GM19035 (cell line): ENCODE results near the gene SLC8A1.

Source experiments
- ATAC-seq: cut with Tn5 transposase; IDR thresholded peaks from one replicate; pipeline ENCODE4 v1.9.1; 2021; ENCODE audit not compliant: unreplicated experiment

SLC8A1 gene

GRCh38 chr2:40317046-40317445 lies 134.8 kb downstream of the SLC8A1 start:
- ATAC-seq = no peak

GRCh38 chr2:40316620-40317019 lies 135.3 kb downstream of the SLC8A1 start:
- ATAC-seq = no peak

GRCh38 chr2:40315683-40316082 lies 136.2 kb downstream of the SLC8A1 start:
- no peak for ATAC-seq

GRCh38 chr2:40311026-40311425 lies 140.9 kb downstream of the SLC8A1 start:
- ATAC-seq = no peak

GRCh38 chr2:40310303-40310702 lies 141.6 kb downstream of the SLC8A1 start:
- ATAC-seq = no peak

- ATAC-seq = no peak
Observed at GRCh38 chr2:40304340-40304739, 147.6 kb downstream of the SLC8A1 start.

GRCh38 chr2:40303746-40304145 lies 148.1 kb downstream of the SLC8A1 start:
- ATAC-seq = no peak

- ATAC-seq = no peak
Observed at GRCh38 chr2:40302751-40303325, 149.1 kb downstream of the SLC8A1 start.

GRCh38 chr2:40300391-40300790 lies 151.5 kb downstream of the SLC8A1 start:
- no peak for ATAC-seq

- no peak for ATAC-seq
Observed at GRCh38 chr2:40299781-40300180, 152.1 kb downstream of the SLC8A1 start.

- ATAC-seq = no peak
Observed at GRCh38 chr2:40299173-40299572, 152.7 kb downstream of the SLC8A1 start.

GRCh38 chr2:40298026-40298425 lies 153.9 kb downstream of the SLC8A1 start:
- ATAC-seq = no peak

GRCh38 chr2:40292291-40292690 lies 159.6 kb downstream of the SLC8A1 start:
- no peak for ATAC-seq

GRCh38 chr2:40289771-40290404 lies 162.0 kb downstream of the SLC8A1 start:
- ATAC-seq = no peak

- ATAC-seq = no peak
Observed at GRCh38 chr2:40287773-40288172, 164.1 kb downstream of the SLC8A1 start.

- ATAC-seq = no peak
Observed at GRCh38 chr2:40287195-40287594, 164.7 kb downstream of the SLC8A1 start.

GRCh38 chr2:40286721-40287120 lies 165.2 kb downstream of the SLC8A1 start:
- no peak for ATAC-seq

GRCh38 chr2:40285391-40285790 lies 166.5 kb downstream of the SLC8A1 start:
- ATAC-seq = no peak

- no peak for ATAC-seq
Observed at GRCh38 chr2:40284797-40285196, 167.1 kb downstream of the SLC8A1 start.

- no peak for ATAC-seq
Observed at GRCh38 chr2:40283111-40283909, 168.6 kb downstream of the SLC8A1 start.

GRCh38 chr2:40282428-40282827 lies 169.5 kb downstream of the SLC8A1 start:
- ATAC-seq = peak; percentile 48
